BE2C (cell line): ENCODE data around the gene CD93.

Source experiments
- DNase-seq: peaks from one replicate; pipeline ENCODE4 v3.0.0-alpha.2; 2020
- H3K27me3 ChIP-seq: fragments of 250-450 bp; sonication (Bioruptor Pico); 2 replicates; pipeline ENCODE4 v1.5.1; 2020; ENCODE audit warnings: mild to moderate bottlenecking
- H3K36me3 ChIP-seq: fragments of 250-450 bp; sonication (Bioruptor Pico); 2 replicates; pipeline ENCODE4 v1.5.1; 2020; ENCODE audit warnings: mild to moderate bottlenecking
- H3K4me1 ChIP-seq: fragments of 250-450 bp; sonication (Bioruptor Pico); 2 replicates; pipeline ENCODE4 v1.5.1; 2020
- H3K4me3 ChIP-seq: 2 replicates; pipeline ENCODE4 v1.5.1; 2011; ENCODE audit warnings: low read depth, low read length
- H3K9me3 ChIP-seq: fragments of 250-450 bp; sonication (Bioruptor Pico); 2 replicates; pipeline ENCODE4 v1.5.1; 2020
- CTCF ChIP-seq: IDR thresholded peaks from 2 replicates; pipeline ENCODE4 v1.5.1; 2012; ENCODE audit warnings: mild to moderate bottlenecking, low read depth, low read length

The CD93 gene

GRCh38 chr20:23122321-23122720, 36.2 kb upstream of the CD93 start:
- no peak for TF ChIP-seq CTCF
- Histone ChIP-seq H3K27me3 (no peaks in the 10 kb centered on the region), H3K4me3 (no peak overlapping the region), H3K36me3 (no peaks in the 10 kb centered on the region), H3K4me1 (no peaks in the 10 kb centered on the region), H3K9me3 (no peaks in the 10 kb centered on the region)
- no peak for DNase-seq

- H3K4me3 ChIP-seq = no peak overlapping the region
- no peak for DNase-seq
- H3K36me3 ChIP-seq = no peaks in the 10 kb centered on the region
- H3K27me3 ChIP-seq = no peaks in the 10 kb centered on the region
- H3K4me1 ChIP-seq = no peaks in the 10 kb centered on the region
- TF ChIP-seq CTCF = no peak
- H3K9me3 ChIP-seq = no peaks in the 10 kb centered on the region
Measured at GRCh38 chr20:23121751-23122320, 35.7 kb upstream of the CD93 start.

- Histone ChIP-seq H3K27me3 (no peaks in the 10 kb centered on the region), H3K4me1 (no peaks in the 10 kb centered on the region), H3K9me3 (no peaks in the 10 kb centered on the region), H3K4me3 (no peak overlapping the region), H3K36me3 (no peaks in the 10 kb centered on the region)
- no peak for DNase-seq
- no peak for TF ChIP-seq CTCF
Measured at GRCh38 chr20:23120936-23121750, 35.0 kb upstream of the CD93 start.

- DNase-seq = no peak
- Histone ChIP-seq H3K4me3 (no peak overlapping the region), H3K27me3 (no peaks in the 10 kb centered on the region), H3K9me3 (no peaks in the 10 kb centered on the region), H3K36me3 (no peaks in the 10 kb centered on the region), H3K4me1 (no peaks in the 10 kb centered on the region)
- no peak for TF ChIP-seq CTCF
Measured at GRCh38 chr20:23120261-23120660, 34.1 kb upstream of the CD93 start.

GRCh38 chr20:23119456-23120216, 33.5 kb upstream of the CD93 start:
- TF ChIP-seq CTCF = no peak
- no peak overlapping the region for H3K4me3 ChIP-seq
- no peak for DNase-seq
- no peaks in the 10 kb centered on the region for H3K36me3 ChIP-seq
- no peaks in the 10 kb centered on the region for H3K4me1 ChIP-seq
- no peaks in the 10 kb centered on the region for H3K9me3 ChIP-seq
- no peaks in the 10 kb centered on the region for H3K27me3 ChIP-seq

GRCh38 chr20:23118766-23119165, 32.6 kb upstream of the CD93 start:
- TF ChIP-seq CTCF = no peak
- no peaks in the 10 kb centered on the region for H3K27me3 ChIP-seq
- H3K4me3 ChIP-seq = no peak overlapping the region
- no peaks in the 10 kb centered on the region for H3K9me3 ChIP-seq
- no peak for DNase-seq
- no peaks in the 10 kb centered on the region for H3K4me1 ChIP-seq
- H3K36me3 ChIP-seq = no peaks in the 10 kb centered on the region
